WTC11 (cell line): ENCODE measurements around the gene HTR1B.

ENCODE experiments used
- ATF6 ChIP-seq: sonication (generic); formaldehyde crosslinking; IDR thresholded peaks from 2 replicates; pipeline ENCODE4 v1.8.1; 2023; ENCODE audit warnings: mild to moderate bottlenecking, missing genetic modification reagents
- CREB1 ChIP-seq: sonication (generic); formaldehyde crosslinking; IDR thresholded peaks from 2 replicates; pipeline ENCODE4 v1.8.0; 2023; ENCODE audit warnings: mild to moderate bottlenecking, missing genetic modification reagents
- CTCF ChIP-seq: fragments of 200-600 bp; IDR thresholded peaks from 2 replicates; pipeline ENCODE4 v1.8.0; 2022; ENCODE audit warnings: antibody characterized with exemption
- ETV6 ChIP-seq: sonication (generic); formaldehyde crosslinking; IDR thresholded peaks from 2 replicates; pipeline ENCODE4 v1.8.1; 2022; ENCODE audit warnings: mild to moderate bottlenecking, missing genetic modification reagents
- FOXK1 ChIP-seq: sonication (generic); formaldehyde crosslinking; IDR thresholded peaks from 2 replicates; pipeline ENCODE4 v1.8.0; 2022; ENCODE audit warnings: mild to moderate bottlenecking, moderate library complexity, missing genetic modification reagents
- GABPB1 ChIP-seq: sonication (generic); formaldehyde crosslinking; IDR thresholded peaks from 2 replicates; pipeline ENCODE4 v1.8.1; 2023; ENCODE audit warnings: mild to moderate bottlenecking, missing genetic modification reagents
- HMGXB4 ChIP-seq: sonication (generic); formaldehyde crosslinking; IDR thresholded peaks from 2 replicates; pipeline ENCODE4 v1.8.1; 2023; ENCODE audit warnings: mild to moderate bottlenecking, moderate library complexity, missing genetic modification reagents
- NFYB ChIP-seq: sonication (generic); formaldehyde crosslinking; conservative IDR thresholded peaks from 2 replicates; pipeline ENCODE4 v1.8.0; 2022; ENCODE audit warnings: low read depth, missing genetic modification reagents
- RELA ChIP-seq: sonication (generic); formaldehyde crosslinking; IDR thresholded peaks from 2 replicates; pipeline ENCODE4 v1.8.1; 2022; ENCODE audit warnings: missing genetic modification reagents, mild to moderate bottlenecking, borderline replicate concordance
- SP1 ChIP-seq: sonication (generic); formaldehyde crosslinking; conservative IDR thresholded peaks from 2 replicates; pipeline ENCODE4 v1.8.1; 2022; ENCODE audit warnings: missing genetic modification reagents
- STAT6 ChIP-seq: sonication (generic); formaldehyde crosslinking; conservative IDR thresholded peaks from 2 replicates; pipeline ENCODE4 v1.8.1; 2023; ENCODE audit warnings: mild to moderate bottlenecking, low read depth, missing genetic modification reagents, moderate library complexity
- ZNF317 ChIP-seq: sonication (generic); formaldehyde crosslinking; IDR thresholded peaks from 2 replicates; pipeline ENCODE4 v1.8.1; 2023; ENCODE audit warnings: low read depth, mild to moderate bottlenecking, moderate library complexity, missing genetic modification reagents, borderline replicate concordance

GRCh38 chr6:77454386-77454785 is 8.9 kb downstream of the HTR1B start:
- TF ChIP-seq CREB1 (CRISPR knock-in tag) = no peak
- TF ChIP-seq ZNF317 (CRISPR knock-in tag) = no peak
- TF ChIP-seq HMGXB4 (CRISPR knock-in tag) = no peak
- no peak for TF ChIP-seq CTCF
- TF ChIP-seq FOXK1 = no peak
- no peak for TF ChIP-seq SP1
- no peak for TF ChIP-seq GABPB1 (CRISPR knock-in tag)
- no peak for TF ChIP-seq ETV6 (CRISPR knock-in tag)
- TF ChIP-seq STAT6 (CRISPR knock-in tag) = no peak
- TF ChIP-seq NFYB (CRISPR knock-in tag) = no peak
- no peak for TF ChIP-seq ATF6
- TF ChIP-seq RELA (CRISPR knock-in tag) = no peak
